Measurements from ENCODE around the gene CBY1.

CBY1 gene

DNA sequence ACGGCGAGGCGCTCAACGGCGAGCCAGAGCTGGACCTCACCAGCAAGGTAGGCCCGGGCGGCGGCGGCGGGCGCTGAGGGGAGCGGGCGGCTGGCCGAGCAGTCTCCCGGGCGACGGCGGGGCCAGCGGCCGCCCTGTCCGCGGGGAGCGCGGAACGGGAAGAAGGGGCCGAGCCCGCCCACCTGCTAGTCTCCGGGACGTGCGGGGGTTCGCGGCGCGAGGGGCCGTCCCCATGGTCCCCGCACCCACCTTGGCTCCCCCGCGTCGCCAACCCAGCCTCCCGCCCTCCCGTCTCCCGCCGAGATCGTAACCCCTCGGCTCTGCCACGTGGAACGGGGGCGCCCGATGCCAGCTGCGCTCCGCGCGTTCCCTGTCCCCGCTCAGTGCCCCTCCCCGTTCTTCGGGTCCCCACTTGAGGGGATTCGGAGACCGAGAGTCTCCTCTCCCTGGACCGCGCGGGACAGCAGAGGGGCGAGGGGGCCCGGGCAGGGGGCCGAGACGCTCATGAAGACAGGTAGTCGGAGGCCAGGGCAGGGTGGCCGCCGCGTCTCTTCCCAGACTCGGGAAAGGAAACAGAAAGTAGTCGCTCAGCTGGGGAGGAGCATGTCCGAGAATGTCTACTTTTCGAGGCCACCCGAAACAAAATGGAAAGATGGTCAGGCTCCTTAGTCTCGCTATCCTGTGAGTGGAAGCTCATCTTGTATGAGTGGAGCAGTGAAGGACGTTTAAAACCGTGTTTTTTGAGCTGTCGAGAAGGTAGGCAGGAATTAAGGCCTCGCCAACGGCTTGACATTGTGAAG, 49.9 kb downstream of the CBY1 start:
- TF ChIP-seq, protein P1, sequence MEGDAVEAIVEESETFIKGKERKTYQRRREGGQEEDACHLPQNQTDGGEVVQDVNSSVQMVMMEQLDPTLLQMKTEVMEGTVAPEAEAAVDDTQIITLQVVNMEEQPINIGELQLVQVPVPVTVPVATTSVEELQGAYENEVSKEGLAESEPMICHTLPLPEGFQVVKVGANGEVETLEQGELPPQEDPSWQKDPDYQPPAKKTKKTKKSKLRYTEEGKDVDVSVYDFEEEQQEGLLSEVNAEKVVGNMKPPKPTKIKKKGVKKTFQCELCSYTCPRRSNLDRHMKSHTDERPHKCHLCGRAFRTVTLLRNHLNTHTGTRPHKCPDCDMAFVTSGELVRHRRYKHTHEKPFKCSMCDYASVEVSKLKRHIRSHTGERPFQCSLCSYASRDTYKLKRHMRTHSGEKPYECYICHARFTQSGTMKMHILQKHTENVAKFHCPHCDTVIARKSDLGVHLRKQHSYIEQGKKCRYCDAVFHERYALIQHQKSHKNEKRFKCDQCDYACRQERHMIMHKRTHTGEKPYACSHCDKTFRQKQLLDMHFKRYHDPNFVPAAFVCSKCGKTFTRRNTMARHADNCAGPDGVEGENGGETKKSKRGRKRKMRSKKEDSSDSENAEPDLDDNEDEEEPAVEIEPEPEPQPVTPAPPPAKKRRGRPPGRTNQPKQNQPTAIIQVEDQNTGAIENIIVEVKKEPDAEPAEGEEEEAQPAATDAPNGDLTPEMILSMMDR (IDR thresholded peaks at IDR 0.05; ENCODE audit: borderline replicate concordance, control extremely low read depth, extremely low read depth, insufficient read depth, missing control alignments), result no peak
- peak; percentile 46 for DNase-seq (ENCODE audit: low spot score)
- in situ Hi-C loops (cut with MboI; ENCODE audit: low sequenced_read_pairs, unreplicated experiment), result no loop called here

DNA sequence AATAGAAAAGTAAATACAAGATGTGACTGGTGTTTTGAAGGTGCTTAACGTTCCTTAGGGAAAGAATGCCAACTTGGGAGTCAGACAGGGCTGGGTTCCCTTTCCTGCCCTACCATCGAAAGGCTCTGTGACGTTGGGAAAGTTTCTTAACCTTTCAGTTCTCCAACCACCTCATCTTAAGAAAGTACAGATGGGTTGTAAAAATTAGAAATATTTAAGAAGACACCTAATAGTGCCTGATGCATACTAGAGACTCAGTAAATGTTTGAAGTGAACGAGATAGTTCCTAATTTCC, 50.4 kb downstream of the CBY1 start:
- TF ChIP-seq, protein P1 (IDR thresholded peaks at IDR 0.05; ENCODE audit: borderline replicate concordance, control extremely low read depth, extremely low read depth, insufficient read depth, missing control alignments), result no peak
- DNase-seq (ENCODE audit: low spot score), result no peak
- in situ Hi-C loops (cut with MboI; ENCODE audit: low sequenced_read_pairs, unreplicated experiment), result no loop called here

DNA sequence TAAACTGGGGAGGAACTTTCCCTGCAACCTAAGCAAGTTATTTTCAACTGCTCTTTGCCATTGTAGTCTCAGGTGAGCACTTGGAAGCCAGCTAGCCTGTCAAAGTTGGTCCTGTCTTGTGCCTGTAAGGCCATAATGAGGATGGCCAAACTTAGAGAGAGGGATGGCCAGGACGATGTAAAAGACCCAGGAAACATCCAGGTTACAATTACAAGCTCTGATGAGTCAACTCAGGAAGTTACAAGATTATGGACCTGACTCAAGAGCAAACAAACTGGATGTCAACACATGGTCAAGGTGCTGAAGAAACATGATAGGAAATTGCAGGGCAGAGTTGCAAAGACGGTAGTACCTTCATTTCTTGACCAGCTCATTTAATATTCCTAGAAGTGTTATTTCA, 50.9 kb downstream of the CBY1 start:
- TF ChIP-seq, protein P1 (IDR thresholded peaks at IDR 0.05; ENCODE audit: borderline replicate concordance, control extremely low read depth, extremely low read depth, insufficient read depth, missing control alignments), result no peak
- no peak for DNase-seq (ENCODE audit: low spot score)
- in situ Hi-C loops (cut with MboI; ENCODE audit: low sequenced_read_pairs, unreplicated experiment), result no loop called here

DNA sequence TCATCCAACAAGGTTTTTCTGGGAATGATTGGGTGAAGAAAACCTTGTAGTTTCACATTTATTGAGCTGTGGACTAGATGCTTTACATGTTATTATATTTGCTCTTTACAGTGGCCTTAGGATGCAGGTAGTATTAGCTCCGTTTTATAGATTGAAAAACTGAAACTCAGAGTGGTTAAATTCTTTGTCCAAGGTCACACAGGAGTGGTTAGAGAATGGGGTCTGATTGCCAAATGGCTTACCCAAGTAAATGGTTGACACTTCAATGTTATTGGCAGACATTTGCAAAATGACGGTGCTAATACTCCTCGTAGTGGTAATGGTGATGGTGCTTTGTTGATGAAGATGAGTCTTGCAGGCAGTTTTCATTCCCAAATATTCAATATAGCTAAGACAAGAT, 51.5 kb downstream of the CBY1 start:
- TF ChIP-seq, protein P1 (IDR thresholded peaks at IDR 0.05; ENCODE audit: borderline replicate concordance, control extremely low read depth, extremely low read depth, insufficient read depth, missing control alignments), result no peak
- in situ Hi-C loops (cut with MboI; ENCODE audit: low sequenced_read_pairs, unreplicated experiment), result no loop called here
- DNase-seq (ENCODE audit: low spot score), result no peak

DNA sequence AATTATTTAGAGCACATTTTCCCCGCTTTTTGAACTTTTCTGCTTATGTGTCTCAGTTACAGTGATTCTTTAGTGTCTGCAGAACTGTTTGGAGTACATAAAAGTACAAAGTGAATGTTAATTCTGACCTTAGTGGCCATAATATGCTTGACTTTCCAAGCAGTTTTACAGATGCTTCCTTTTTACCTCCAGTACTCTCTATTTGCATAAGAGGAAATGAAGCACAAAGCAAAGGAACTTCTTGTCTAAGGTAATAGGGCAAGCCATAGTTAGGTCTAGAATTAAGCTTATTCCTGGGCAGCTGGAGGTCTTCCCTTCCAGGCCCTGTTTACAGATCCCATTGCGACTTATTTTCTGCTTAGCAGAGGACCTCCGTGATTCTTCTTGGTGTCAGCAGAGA, 52.9 kb downstream of the CBY1 start:
- TF ChIP-seq, protein P1 (IDR thresholded peaks at IDR 0.05; ENCODE audit: borderline replicate concordance, control extremely low read depth, extremely low read depth, insufficient read depth, missing control alignments), result no peak
- in situ Hi-C loops (cut with MboI; ENCODE audit: low sequenced_read_pairs, unreplicated experiment), result no loop called here
- DNase-seq (ENCODE audit: low spot score), result no peak

DNA sequence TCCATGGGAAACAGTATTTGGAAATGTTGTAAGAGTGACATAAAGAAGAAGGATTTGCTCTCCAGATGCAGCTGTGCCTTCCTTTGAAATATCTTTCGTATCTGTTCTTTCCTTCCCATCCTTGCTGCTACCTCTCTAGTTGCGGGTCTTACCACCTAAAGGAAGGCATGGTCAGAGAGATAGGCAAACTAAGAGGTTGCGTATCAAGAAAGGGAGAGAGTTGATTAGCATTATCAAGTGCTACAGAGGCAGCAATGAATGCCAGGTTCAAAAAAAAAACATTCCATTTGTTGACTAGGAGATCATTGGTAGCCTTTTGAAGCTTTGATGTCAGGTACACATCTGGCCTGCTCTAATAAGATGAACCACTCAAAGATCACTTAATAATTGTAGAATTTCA, 53.9 kb downstream of the CBY1 start:
- in situ Hi-C loops (cut with MboI; ENCODE audit: low sequenced_read_pairs, unreplicated experiment), result no loop called here
- DNase-seq (ENCODE audit: low spot score), result no peak
- TF ChIP-seq, protein P1 (IDR thresholded peaks at IDR 0.05; ENCODE audit: borderline replicate concordance, control extremely low read depth, extremely low read depth, insufficient read depth, missing control alignments), result no peak

Measured in GM13976 (cell line).